Skin of body (tissue), 2 donors: ENCODE data around the gene SLC25A34. TPM values are rescaled to one million over a fixed set of nuclear protein-coding genes. Genes with fewer than 3 reads are reported as not detected.
"Not testable (repeated sequence)": the region's sequence is repeated elsewhere in the genome, so short reads cannot be mapped to it uniquely, and the experiment has no call there.

Experiments
- DNase-seq: peaks from one replicate; lab custom pipeline; 2025; lab: John Stamatoyannopoulos, UW
- total RNA-seq: library from RNA; depleted of rRNA; stranded (reverse); fragments of >200 nt; gene quantifications from one replicate; pipeline ENCODE4 v1.2.3, GENCODE V29; 2014

The SLC25A34 gene
- total RNA-seq: 0.49 TPM

DNA sequence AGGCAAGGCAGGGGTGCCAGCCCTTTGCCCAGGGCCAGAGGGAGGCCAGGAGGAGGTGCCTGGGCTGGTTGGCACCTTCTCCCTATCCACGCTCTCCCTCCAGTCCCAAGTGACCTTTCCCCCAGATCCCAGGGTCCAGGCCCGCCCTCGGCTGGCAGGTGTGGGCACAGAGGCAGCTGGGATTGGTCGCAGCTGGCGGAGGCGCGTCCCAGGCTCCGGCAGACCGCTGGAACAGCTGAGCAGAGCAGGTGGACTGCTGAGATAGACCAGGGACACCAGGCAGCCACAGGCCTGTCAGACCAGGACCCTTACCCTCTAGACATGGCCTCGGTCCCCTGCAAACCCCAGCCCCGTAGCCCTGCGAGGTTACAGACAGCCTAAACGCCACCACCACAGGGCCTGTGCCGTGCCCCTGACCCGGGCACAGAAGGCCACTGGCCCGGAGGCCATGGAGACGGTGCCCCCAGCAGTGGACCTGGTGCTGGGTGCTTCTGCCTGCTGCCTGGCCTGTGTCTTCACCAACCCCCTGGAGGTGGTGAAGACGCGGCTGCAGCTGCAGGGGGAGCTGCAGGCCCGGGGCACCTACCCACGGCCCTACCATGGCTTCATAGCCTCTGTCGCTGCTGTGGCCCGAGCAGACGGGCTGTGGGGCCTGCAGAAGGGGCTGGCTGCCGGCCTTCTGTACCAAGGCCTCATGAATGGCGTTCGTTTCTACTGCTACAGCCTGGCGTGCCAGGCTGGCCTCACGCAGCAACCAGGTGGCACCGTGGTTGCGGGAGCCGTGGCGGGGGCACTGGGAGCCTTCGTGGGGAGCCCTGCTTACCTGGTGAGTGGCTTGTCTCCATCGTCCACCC, at the start of gene SLC25A34:
Gene SLC25A34, plus strand, starts transcription at position 221 of the 854 bp plus-strand sequence. Its CDS starts 228 bp downstream, at position 449.
- no peak for DNase-seq

DNA sequence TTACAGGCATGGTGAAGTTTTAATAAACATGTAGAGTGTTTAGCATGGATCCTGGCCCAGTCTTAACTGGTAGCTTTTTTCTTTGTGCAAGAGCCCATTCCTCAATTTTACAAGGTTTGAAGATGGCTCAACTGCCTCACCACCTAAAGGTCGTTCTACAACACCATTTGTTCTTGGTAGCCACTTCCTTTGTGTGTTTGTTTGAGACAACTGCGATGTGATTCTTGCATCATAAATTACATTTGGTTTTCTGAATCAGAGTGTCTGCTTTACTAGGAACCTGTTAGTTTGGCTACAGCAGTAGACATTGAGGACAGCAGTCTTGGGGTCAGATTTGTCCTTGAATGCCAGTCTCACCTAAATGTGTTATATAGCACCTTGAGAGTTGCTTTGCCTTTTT, 48.6 kb upstream of the SLC25A34 start:
- DNase-seq: no peak

DNA sequence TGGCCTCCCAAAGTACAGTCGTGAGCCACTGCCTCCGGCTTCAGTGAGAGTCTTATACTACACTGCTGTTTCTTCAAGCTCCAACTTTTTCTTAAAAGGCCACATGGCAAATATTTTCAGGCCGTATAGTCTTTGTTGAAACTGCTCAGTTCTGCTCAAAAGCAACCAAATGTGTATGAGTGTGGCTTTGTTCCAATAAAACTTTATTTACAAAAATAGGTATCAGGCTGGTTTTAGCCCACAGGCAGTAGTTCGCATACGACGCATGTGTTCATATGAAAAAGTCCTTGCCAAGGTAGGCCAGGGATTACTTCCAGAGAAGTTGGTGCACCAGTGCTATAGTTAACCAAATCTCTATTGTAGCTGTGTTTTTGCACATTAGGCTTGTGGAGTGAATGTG, 45.7 kb upstream of the SLC25A34 start:
- no peak for DNase-seq

DNA sequence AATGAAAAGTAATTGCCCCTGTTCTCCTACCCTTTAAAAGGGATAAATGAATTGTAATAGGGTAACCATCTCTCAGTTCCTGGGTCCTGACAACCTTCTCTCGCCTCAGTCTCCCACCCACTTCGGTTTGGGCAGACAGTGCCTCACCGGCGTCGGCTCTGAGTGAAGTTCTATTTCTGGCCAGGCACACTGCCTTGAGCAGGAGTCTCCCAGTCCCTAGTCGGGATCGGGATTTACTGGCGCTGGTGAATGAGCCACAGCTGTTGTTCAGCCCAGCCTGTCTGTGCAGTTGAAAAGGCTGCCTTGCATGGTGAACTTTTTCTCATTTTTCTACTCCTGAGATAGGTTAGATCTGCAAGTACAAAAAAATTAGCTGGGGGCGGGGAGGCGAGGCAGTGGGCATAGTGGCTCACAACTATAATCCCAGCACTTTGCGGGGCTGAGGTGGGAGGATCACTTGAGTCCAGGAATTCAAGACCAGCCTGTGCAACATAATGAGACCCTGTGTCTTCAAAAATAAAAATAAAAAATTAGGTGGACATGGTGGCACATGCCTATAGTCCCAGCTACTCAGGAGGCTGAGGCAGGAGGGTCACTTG, 44.5 kb upstream of the SLC25A34 start:
- no peak for DNase-seq

- DNase-seq: no peak
Observed at GRCh38 chr1:15692121-15692682, 43.9 kb upstream of the SLC25A34 start.

GRCh38 chr1:15693371-15693770, 42.7 kb upstream of the SLC25A34 start:
- no peak for DNase-seq

GRCh38 chr1:15696956-15697521, 39.0 kb upstream of the SLC25A34 start:
- no peak for DNase-seq

DNA sequence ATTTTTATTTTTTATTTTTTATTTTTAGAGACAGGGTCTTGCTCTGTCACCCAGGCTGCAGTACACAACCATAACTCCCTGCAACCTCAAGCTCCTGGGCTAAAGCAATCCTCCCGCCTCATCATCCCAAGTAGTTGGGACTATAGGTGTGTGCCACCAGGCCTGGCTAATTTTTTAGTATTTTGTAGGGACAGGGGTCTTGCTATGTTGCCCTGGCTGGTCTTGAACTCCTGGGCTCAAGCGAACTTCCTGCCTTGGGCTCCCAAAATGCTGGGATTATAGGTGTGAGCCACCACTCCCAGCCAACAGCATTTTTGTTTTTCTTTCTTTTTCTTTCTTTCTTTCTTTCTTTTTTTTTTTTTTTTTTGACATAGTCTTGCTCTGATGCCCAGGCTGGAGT, 37.9 kb upstream of the SLC25A34 start:
- no peak for DNase-seq

- DNase-seq: not testable (repeated sequence)
Observed at GRCh38 chr1:15699321-15699720, 36.7 kb upstream of the SLC25A34 start.

- no peak for DNase-seq
Observed at GRCh38 chr1:15700508-15700907, 35.5 kb upstream of the SLC25A34 start.

GRCh38 chr1:15701784-15702183, 34.3 kb upstream of the SLC25A34 start:
- no peak for DNase-seq

DNA sequence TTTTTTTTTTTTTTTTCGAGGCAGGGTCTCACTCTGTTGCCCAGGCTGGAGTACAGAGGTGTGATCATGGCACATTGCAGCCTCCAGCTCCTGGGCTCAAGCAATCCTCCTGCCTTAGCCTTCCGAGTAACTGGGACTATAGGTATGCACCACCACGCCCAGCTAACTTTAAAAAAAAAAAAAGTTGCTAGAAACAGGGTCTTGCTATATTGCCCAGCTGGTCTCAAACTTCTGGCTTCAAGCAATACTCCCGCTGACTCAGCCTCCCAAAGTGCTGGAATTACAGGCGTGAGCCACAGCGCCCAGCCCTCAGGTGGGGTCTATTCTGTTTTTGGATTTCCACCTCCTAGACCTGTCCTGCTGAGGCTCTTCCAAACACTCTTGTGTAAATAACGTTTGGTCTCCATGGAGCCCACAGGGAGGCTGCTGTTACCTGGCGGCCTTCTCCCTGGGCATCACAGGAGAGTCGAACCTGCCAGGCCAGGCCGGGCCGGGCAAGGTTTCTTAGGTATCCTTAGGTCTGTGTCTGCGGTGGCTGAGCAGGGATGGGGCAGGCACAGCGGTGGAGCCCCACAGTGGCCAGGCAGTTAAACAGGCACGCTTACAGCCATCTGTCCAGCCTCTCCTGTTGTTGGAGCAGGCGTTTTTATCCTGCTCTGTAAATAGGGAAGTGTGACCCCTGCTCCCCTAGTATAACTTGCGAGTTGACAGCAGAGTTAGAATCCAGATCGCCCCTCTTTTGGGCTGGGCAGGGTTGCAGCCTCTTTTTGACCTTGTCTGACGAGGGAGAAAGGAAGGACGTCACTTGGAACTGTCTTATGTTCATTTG, 33.1 kb upstream of the SLC25A34 start:
- DNase-seq: no peak

DNA sequence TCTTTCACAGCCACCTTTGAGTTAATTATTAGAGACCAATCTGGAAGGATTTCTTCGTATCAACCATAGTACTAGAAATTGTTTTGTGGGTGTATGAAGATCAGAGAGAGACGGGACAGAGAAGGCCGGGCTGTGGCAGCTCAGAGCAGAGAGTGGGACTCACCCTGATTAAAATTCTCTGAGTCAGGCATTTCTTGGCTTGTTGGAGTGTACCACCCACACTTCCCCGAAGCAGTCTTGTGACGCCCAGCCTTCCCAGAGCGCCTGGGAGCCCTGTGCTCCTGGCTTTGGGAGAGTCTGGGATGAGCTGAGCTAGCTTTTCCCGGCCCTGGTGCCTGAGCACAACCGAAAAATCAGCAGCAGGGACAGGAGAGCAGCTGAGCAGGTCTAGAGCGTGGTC, 32.5 kb upstream of the SLC25A34 start:
- peak; percentile 60 for DNase-seq

GRCh38 chr1:15704526-15705183, 31.4 kb upstream of the SLC25A34 start:
- no peak for DNase-seq

GRCh38 chr1:15705184-15705566, 30.9 kb upstream of the SLC25A34 start:
- no peak for DNase-seq

GRCh38 chr1:15706751-15707150, 29.3 kb upstream of the SLC25A34 start:
- DNase-seq: no peak

DNA sequence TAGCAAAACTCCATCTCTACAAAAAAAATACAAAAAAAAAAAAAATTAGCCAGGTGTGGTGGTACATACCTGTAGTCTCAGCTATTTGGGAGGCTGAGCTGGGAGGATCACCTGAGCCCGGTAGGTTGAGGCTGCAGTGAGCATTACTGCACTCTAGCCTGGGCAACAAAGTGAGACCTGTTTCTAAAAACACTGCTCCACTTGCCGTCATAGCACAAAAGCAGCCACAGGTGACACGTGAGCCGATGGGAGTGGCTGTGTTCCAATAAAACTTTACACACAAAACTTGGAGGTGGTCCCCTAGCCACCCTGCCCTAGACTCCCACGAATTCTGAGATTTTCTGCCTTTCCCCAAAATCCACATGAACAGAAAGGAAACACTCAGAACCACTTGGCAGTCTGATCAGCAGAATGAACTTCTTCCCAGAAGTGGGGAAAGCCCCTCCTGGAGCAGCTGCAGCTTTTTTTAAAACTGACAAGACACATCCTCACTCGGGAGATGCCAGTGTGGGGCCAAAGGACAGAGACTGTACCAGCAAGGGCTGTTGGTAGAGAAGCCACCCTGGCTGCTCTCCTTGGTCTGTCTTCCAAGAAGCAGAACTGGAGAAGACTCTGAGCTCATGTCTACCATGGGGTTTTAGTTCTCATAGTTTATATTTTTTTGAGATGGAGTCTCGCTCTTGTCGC, 28.7 kb upstream of the SLC25A34 start:
- DNase-seq: no peak

DNA sequence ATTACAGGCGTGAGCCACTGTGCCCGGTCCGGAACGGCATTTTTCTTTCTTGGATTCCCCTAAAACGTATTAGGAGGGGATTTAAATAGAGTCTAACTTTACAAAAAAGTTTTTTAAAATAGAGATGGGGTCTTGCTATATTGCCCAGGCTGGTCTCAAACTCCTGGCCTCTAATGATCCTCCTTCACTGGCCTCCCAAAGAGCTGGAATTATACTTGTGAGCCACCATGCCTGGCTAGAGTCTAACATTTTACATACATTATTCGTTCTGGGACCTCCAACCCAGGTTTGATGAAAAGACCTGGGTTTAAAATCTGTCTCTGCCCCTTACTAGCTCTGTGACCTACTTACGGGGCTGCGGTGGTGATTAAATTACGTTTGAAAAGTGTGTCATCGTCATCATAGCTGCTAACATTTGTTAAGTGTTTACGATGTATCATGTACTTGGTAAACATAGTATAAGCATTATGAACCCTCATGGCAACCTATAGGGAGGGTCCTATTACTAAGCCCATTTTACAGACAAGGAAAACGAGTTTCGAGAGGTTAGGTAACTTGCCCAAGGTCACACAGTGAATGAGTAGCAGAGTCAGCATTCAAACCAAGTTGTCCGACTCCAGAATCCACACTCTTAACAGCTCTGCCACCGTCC, 27.4 kb upstream of the SLC25A34 start:
- no peak for DNase-seq

DNA sequence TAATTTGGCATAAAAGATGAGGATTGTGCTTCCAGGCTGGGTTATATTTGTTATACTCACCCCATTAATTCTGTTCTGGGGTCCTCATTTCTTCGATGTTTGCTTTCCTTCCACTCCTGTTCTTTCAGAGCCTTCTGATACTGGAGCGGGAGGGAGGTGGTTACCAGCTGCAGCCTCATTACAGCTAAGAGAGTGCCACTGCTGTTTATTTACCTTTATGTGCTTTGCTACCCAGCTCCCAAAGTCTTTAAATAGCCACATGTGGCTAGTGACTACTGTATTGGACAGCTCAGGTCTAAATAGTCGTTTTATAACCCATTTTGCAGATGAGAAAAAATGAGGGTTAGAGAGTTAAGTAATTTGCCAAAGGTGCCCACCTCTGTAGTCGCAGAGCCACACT, 26.8 kb upstream of the SLC25A34 start:
- no peak for DNase-seq

GRCh38 chr1:15712168-15712567, 23.9 kb upstream of the SLC25A34 start:
- DNase-seq: no peak
